A673 (cell line): ENCODE data around the gene ITGB6.

Experiments
- CTCF ChIP-seq: fragments of 300-800, 200-600 bp; sonication (generic); conservative IDR thresholded peaks from 2 replicates; pipeline ENCODE4 v1.5.1; 2017; ENCODE audit warnings: low read depth, mild to moderate bottlenecking, antibody characterized with exemption, low read length, moderate library complexity, mixed read lengths
- EZH2 ChIP-seq: fragments of 200-600 bp; sonication (generic); IDR thresholded peaks from 2 replicates; pipeline ENCODE4 v1.6.1; 2017; ENCODE audit warnings: borderline replicate concordance, low read depth, mild to moderate bottlenecking, mixed read lengths, antibody characterized with exemption, low read length; ENCODE audit not compliant: poor library complexity, severe bottlenecking

DNA sequence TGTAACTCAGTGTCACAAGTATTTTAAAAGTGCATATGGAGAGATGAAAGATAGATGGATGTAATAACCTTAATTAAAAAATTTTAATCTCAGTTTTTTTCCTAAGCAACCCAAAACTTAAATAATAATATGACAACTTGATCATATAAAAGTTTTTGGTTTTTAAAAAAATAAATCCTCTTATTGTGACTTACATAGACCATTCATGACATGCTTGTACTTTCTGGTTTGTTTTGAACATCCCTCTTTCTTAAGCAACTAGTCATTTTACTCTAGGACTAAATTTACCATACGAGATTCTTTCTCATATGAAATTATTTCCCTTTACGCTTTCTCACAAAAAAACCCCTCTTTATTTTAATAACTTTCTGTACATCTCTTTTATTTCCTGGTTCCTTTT lies 131.2 kb downstream of the ITGB6 start:
- TF ChIP-seq CTCF: no peak
- TF ChIP-seq EZH2: no peak
